Inflammatory macrophage treated with lipopolysaccharide for 1 hour (primary cell): ENCODE results near the gene A1BG.

Source experiments
- DNase-seq, 2 donors: peaks; one replicate each; pipeline ENCODE4 v3.0.0-alpha.2; 2020 to 2022

A1BG gene, protein sequence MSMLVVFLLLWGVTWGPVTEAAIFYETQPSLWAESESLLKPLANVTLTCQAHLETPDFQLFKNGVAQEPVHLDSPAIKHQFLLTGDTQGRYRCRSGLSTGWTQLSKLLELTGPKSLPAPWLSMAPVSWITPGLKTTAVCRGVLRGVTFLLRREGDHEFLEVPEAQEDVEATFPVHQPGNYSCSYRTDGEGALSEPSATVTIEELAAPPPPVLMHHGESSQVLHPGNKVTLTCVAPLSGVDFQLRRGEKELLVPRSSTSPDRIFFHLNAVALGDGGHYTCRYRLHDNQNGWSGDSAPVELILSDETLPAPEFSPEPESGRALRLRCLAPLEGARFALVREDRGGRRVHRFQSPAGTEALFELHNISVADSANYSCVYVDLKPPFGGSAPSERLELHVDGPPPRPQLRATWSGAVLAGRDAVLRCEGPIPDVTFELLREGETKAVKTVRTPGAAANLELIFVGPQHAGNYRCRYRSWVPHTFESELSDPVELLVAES

DNA sequence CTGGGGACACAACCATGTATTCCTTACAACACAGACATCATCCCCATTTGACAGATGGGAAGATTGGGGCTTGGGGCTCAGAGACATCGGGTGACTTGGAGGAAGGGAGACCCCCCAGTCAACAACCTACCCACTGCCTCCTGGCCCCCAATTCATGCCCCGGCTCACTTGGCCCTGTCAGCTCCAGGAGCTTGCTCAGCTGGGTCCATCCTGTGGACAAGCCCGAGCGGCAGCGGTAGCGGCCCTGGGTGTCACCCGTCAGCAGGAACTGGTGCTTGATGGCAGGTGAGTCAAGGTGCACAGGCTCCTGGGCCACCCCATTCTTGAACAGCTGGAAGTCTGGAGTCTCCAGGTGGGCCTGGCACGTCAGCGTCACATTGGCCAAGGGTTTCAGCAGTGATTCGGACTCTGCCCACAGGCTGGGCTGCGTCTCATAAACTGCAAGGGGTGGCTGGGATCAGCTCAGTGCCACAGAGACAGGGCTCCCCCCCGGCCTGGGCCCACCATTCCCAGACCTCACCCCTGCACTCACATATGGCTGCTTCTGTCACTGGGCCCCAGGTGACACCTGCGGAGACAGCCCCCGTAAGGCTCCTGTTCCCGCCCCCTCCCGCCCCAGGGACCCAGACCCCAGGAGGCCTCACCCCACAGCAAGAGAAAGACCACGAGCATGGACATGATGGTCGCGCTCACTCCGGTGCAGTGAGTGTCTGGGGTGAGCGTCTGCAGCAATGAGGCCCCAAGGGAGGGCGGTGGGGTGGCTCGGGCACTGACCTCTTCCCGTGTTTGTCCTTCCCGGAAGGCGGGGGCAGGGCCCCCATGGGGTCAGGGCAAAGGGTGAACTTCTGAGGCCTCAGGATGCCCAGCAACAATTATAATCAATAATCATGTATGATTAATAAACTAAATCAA lies at the start of gene A1BG:
A1BG (minus strand) TSS at position 733 of the 912 bp plus-strand sequence; CDS start at position 678, 55 bp downstream.
- DNase-seq, result no peak

DNA sequence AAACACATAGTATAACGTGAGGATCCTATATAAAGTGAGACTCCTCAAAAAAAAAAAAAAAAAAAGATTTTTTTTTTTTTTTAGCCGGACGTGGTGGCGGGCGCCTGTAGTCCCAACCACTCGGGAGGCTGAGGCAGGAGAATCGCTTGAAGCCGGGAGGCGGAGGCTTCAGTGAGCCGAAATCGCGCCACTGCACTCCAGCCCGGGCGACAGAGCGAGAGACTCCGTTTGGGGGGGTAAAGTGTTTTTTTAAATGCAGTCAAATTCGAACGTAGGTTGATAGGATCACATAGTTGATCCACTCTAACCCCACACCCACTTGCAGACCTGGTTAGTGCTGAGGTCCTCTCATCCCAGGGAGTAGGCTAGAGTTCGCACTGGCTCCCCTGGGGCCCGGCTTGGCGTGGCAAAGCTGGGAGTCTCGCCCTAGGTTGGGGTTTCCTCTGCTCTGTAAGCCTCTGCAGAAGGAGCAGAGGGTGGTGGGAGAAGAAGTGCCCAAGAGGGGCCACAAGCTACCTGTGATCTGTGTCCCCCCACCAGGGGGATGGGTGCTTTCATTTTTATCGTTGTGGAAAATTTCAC lies 48.6 kb upstream of the A1BG start:
- DNase-seq, result no peak

DNA sequence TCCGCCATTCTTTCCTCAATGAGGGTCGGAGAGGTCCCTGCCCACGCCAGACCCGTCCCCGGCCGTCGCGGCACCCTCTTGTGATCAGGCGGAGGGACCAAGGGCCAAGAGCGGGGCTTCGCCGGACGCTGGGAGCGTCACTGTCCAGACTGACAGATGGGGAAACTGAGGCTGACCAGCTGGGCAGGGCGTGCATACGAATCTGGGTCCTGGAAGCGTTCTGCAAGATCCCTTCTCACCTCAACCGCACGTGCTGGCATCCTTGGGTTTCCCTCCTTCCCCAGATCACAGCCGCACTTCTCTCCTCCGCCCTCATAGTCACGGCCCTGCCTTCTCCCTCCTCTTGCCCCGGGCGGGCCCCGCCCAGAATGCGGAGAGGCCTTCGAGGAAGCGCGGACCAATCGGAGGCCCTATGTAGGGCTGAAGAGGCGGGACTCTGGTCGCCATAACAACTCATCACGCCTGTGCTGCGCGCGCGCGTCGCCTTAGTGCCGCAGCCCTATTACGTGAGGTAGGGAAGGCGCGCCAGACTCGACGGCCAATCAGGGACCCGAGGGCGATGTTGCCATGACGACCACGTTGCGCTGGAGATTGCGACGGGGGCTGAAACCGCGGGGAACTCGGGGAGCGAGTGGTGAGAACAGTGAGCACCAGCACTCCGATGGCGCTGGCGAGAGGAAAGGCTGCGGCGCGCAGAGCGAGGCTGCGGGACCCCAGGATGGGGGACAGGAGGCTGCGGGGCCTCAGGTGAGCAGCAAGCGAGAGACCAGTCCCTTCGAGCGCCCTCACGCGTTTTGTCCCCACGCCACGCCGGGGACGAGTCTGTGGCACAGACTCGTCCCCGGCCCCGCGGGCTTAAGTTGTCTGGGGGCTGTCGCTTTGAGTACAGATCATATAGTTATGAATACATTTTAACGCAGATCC lies 47.9 kb upstream of the A1BG start:
- peak; percentile 99 for DNase-seq

DNA sequence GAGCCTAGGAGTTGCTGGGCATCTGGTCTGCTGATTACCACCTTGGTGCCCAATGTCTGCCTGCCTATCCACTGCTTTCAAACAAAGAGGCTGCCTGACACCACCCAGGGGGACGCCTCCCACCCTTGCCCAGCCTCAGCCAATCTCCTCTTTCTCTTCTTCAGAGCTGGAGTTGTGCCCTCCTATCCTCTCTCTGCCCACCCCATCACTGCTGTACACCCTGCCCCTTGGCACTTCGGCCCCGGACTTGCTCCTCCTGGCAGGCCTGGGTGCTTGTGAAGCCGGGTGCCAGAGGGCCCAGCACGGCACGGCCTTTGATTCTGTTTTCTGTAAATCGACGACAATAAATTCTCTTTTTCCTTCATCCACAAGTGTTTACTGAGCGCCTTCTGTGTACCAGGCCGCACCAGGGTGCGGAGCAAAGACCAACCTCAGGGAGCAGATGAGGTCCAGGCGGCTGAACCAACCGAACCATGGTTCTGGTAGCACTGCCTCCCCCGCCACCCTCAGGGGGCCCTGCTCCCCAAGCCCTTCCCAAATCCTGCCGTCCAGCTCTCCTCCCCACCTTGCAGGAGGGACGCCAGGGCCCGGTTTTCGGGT lies 47.1 kb upstream of the A1BG start:
- DNase-seq, result no peak

- DNase-seq, result no peak
These were observed 46.6 kb upstream of the A1BG start for GRCh38 chr19:58399903-58400302.

- no peak for DNase-seq
These were observed 45.3 kb upstream of the A1BG start for GRCh38 chr19:58398545-58398944.

- no peak for DNase-seq
These were observed 44.8 kb upstream of the A1BG start for GRCh38 chr19:58398087-58398486.

DNA sequence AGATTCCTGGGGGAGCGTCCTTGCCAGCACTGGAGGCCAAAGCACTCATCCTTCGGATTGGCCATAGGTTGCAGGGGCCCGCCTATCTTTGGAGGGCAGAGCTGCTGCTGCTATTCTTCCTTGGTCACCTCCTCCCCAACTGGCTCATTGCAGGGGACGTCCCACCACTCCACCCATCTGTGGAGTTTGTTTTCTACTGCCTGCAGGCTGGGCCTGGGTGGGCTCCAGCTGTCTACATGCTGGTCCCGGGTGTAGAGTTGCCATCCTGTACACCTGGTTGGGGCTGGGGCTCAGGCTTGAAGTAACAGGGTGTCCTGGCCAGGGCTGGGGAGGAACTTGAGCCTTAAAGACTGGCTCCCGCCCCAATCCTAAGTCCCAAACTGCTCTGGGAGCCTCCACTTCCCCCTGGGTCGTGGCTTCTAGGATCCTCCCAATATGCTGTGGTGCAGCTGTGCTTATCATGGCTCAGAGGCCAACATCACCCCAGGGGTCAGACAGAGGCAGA lies 44.3 kb upstream of the A1BG start:
- DNase-seq, result no peak

DNA sequence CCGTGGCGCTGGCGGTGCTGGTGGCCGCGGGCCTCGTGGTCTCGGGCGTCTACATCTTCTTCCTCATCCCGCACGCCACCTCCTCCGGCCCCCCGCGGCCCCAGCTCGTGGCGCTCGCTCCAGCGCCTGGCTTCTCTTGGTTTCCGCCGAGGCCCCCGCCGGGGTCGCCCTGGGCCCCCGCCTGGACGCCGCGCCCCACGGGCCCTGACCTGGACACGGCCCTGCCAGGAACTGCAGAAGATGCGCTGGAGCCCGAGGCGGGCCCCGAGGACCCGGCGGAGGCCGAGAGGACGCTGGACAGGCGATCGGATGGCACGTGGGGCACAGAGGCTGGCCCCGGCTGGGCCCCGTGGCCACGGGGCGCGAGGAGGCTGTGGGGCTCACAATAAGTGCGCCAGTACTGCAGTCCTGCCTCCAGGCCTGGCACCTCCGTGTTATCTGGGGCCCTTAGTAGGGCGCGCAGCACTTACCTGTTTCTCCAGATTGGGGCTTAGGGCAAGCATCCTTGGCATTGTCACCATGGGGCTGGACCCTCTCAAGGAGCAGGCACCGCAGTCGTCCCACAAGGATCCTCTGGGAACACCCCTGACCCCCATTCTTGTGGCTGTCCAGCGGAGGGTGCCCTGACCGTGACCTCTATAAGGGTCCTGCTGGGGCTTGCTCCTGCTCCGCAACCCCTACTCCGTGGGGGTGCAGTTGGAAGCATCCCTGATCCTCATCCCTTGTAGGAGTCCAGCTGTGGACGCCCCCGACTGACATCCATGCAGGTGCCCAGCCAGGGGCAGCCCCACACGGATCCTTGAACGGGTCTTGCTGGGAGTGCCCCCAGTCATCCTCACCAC lies 43.6 kb upstream of the A1BG start:
- DNase-seq, result no peak

- no peak for DNase-seq
These were observed 42.8 kb upstream of the A1BG start for GRCh38 chr19:58395979-58396627.

DNA sequence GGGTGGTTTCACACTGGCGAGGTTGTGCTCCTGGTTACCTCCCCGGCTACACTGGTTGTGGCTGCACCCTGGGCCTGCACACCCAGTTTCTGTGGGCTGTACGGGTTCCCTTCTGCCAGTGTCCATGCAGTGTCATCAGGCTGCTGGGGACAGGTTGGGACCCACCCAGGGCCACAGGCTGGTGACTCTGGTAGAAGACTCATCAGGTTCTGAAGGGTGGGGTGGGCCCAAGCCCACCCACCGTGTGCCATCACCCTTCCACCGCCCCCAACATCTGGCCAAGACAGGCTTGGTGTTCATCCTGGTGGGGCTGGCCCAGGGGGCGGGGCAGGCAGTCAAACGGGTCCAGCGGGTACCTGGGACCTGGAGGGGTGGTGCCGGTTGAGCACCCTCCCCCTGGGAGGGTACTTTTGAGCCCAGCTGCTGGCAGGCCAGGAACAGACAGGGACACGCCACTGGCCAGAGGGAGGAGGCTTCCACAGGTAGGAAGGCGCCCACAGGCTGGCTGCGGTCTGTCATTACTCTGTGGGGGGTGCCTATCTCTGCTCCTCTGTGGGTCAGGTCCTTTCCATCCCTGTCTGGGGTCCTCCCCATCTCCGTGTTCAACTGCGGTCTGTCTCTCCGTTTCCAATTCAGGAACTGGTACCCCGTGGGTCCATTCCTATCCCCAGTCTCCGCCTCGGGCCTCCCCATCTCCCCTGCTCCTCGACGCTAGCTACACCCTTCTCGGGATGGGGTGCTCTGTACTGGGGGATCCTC lies 42.1 kb upstream of the A1BG start, which contains the start of gene RNF225:
RNF225 (plus strand) TSS at position 437 of the 759 bp plus-strand sequence. CDS start 434 bp downstream, outside the sequence.
- no peak for DNase-seq

- no peak for DNase-seq
These were observed 41.5 kb upstream of the A1BG start for GRCh38 chr19:58394821-58395219.

- no peak for DNase-seq
These were observed 40.4 kb upstream of the A1BG start for GRCh38 chr19:58393725-58394033.

GRCh38 chr19:58392945-58393724 lies 39.8 kb upstream of the A1BG start:
- no peak for DNase-seq

DNA sequence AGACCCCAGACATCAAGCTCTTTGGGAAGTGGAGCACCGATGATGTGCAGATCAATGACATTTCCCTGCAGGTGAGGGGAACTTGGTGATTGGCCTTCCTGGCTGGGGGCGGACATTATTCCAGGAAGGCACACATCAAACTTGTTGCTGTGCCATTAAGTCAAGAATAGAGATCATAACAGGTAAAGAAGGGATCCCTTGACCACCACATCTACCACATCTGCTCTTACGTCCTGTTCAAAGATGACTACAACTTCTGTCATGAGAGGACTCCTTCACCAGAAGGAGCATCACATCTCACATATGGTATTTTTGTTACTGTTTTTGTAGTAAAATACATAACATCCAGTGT lies 34.9 kb upstream of the A1BG start:
- no peak for DNase-seq

DNA sequence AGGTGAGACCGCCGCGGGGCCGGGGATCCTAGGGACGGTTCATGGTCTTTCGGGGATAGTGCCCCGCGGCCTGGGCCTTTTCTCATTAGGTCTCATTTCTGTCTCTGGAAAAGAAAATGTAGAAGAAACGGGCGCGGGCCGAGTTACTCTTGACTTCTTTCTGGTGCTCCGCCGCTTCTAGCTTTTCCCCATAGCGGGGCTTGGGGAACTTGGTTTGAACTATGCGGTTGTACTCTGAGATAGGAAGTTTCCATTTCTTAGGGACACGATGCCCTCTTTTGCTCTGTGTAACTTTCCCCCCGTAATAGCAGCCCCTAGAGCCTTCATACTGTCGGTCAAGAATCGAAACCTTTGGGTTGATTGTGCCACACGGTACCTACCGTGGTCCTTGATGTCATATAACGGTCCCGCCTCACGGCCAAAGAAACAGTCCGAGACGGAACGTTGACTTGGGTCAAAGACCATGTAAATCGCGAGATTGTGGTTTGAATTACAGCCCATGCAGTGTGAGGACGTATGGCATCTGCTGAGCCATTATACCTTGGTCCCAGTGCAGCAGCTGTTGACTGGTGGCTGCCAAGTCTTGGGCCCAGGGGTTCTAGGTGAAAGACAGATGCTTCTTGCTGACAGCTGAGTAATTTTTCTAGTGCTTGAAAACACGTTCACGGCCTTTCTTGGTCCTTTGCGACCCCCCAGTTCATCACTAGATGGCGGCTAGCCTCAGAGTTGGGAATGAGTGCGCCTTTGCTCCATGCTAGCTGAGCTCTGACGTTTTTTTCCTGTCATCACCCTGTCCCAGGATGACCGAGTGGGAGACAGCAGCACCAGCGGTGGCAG lies 34.3 kb upstream of the A1BG start:
- DNase-seq, result no peak

GRCh38 chr19:58386576-58387337 lies 33.5 kb upstream of the A1BG start, which contains the start of gene RPS5:
Gene RPS5, plus strand, starts transcription at chr19:58387269. Its CDS starts 869 bp downstream, at chr19:58388138.
- peak; percentile 98 to 99 for DNase-seq
